ENCODE results near the gene GPSM3. TPM values are rescaled to one million over a fixed set of nuclear protein-coding genes. Genes with fewer than 3 reads are reported as not detected.

GPSM3 gene
- total RNA-seq: 10 to 100 TPM in 3 of 4 donors, 1 to 10 TPM in 1; 10.0 to 46.2 (median 12.0) TPM

GRCh38 chr6:32192608-32193039 is at the start of gene GPSM3:
Gene GPSM3 (minus strand): TSS chr6:32192643. CDS start chr6:32192513, 130 bp downstream.
- TF ChIP-seq CTCF (IDR thresholded peaks at IDR 0.05; ENCODE audit: low read depth): no peak

GRCh38 chr6:32240686-32241085 is 48.2 kb upstream of the GPSM3 start:
- TF ChIP-seq CTCF (IDR thresholded peaks at IDR 0.05; ENCODE audit: low read depth): no peak

DNA sequence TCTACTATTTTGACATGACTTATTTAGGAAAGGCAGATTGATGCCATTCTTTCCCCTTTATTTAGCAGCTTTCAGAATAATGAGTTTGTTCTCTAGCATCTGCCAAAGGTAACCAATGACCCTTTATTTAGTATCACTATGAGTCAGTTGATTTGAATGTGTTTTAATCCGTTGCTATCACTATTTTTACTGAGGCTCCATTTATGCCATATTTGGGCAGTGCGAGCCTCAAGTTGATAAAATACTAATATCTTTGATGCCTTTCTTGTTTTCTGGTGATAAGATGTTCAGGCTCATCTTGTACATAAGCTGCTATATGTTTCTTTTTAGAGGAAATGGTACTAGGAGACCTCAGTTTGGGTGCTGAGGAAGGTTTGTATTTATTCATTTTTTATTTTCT is 47.0 kb upstream of the GPSM3 start:
- no peak for TF ChIP-seq CTCF (IDR thresholded peaks at IDR 0.05; ENCODE audit: low read depth)

GRCh38 chr6:32234934-32235333 is 42.5 kb upstream of the GPSM3 start:
- no peak for TF ChIP-seq CTCF (IDR thresholded peaks at IDR 0.05; ENCODE audit: low read depth)

GRCh38 chr6:32226434-32226833 is 34.0 kb upstream of the GPSM3 start:
- TF ChIP-seq CTCF (IDR thresholded peaks at IDR 0.05; ENCODE audit: low read depth): no peak

GRCh38 chr6:32224696-32225095 is 32.3 kb upstream of the GPSM3 start:
- TF ChIP-seq CTCF (IDR thresholded peaks at IDR 0.05; ENCODE audit: low read depth): no peak

DNA sequence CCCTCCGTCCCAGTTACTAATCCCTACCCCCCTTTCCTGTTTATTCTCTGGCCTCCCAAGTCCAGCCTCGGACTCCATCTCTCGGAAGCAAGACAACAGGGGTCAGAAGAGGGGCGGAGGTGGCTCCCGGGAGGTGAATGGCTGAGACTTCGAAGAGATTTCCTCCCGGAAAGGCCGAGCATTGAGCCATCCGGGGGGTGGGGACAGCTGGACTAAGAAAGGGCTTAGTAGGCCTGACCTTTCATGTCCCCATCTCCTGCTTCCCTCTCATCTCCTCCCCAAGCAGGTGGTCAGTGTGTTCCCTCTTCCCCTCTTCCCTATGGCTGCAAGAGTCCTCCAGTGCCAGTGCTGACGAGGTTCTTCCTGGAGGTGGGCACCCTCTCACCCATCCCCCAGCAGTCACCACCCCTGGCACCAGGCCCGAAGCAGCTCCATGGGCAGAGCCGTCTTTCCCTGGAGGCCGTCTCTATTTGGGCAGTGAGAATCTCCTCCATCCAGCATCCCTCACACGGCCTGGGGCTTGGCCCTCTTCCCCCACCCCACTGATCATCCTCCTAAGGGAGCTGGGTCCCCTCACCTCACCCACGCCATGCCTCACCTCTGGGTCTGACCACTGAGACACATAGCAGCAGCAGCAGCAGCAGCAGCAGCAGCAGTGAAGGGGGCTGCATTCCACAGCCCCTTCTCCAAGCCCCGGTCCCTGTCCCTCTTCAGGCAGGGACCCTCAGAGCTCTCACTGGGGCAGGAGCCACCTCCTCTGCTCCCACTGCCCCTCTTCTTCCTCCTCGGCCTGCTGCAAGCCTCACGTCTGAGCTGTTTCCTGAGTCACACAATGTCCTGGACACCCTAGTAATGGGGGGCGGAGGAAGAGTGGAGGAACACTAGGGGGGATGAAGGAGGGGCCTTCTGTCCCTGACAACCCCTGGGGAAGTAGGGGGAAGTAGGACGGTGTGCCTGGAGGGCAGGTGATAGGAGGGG is 31.1 kb upstream of the GPSM3 start, which contains the start of gene NOTCH4:
Gene NOTCH4 (minus strand): TSS at position 810 of the 978 bp plus-strand sequence. CDS start 139 bp downstream, at position 671.
- TF ChIP-seq CTCF (IDR thresholded peaks at IDR 0.05; ENCODE audit: low read depth): no peak
